ENCODE data around the gene CCDC184.
A peak's percentile ranks its signal among the peaks of the same experiment; 100 is the strongest.

CCDC184 gene

DNA sequence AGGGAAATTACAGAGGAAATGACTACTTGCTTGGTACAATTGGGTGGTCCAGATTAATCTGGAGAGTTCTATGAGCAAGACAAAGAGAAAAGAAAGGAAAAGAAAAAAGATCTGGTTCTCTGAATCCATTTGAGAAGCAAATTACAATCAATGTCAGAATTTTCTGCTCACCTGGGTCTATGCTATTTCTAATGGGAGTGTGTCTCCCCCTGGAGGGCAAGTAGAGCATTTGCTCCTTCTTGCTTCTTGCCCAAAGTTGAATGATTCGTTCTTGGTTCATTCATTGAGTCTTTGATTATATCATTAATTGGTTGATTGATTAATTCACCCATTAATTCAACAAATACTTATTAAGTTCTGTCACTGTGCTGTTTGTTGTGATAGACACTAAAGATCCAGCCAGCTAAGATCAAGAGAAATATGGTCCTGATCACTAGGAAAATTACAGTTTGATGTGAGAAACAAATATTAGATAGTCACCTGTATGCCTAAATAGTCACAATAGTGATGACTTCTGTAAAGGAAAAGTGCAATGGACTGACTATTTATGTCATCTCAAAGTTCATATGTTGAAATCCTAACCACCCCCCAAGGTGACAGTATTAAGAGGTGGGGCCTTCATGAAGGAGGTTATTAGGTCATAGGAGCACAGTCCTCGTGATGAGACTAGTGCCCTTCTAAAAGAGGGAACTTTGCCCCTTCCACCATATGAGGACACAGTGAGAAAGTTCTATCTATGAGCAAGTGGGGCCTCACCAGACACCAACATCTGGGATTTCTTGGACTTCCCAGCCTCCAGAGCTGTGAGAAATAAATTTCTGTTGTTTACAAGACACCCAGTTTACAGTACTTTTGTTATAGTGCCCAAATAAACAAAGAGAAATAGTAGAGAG is 18.1 kb upstream of the CCDC184 start:
- no peak overlapping the region for H3K27ac ChIP-seq
- no peak overlapping the region for H3K9ac ChIP-seq
- no peak overlapping the region for H3K4me2 ChIP-seq (ENCODE audit: low read length)
- peak overlapping the region; percentile 67 for H2AFZ ChIP-seq
- no peaks in the 10 kb centered on the region for H3K9me3 ChIP-seq (ENCODE audit: control insufficient read depth, low read length)
- no peaks in the 10 kb centered on the region for H3K36me3 ChIP-seq (ENCODE audit: control insufficient read depth, insufficient read depth, low read length)
- no peaks in the 10 kb centered on the region for H3K27me3 ChIP-seq (ENCODE audit: control insufficient read depth, insufficient read depth, low read length)
- peaks cover 31% of the 10 kb centered on the region for H3K4me1 ChIP-seq
- TF ChIP-seq CTCF (IDR thresholded peaks at IDR 0.05) = peak; percentile 95
- no peaks in the 10 kb centered on the region for H3K79me2 ChIP-seq
- no peak overlapping the region for H3K4me3 ChIP-seq (ENCODE audit: low read depth, low read length)

DNA sequence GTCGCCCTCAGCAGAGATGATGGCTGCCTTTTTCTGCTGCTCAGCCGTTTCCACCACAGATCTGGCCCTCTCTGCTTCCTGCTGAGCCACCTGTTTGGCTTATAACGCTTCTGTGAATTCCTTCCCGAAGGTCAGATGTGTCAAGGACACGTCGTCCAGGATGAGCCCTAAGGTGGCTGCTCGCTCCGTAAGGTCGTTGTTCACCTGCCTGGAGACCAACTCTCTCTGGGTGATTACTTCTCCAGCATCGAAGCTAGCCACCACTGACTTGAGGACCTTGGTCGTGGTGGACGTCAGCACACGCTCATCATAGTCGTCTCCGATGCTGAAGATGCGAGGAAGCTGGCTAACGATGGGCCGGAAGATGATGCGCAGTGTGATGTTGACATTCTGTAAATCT is 14.4 kb upstream of the CCDC184 start:
- H3K27ac ChIP-seq = no peak overlapping the region
- no peaks in the 10 kb centered on the region for H3K9me3 ChIP-seq (ENCODE audit: control insufficient read depth, low read length)
- no peaks in the 10 kb centered on the region for H3K27me3 ChIP-seq (ENCODE audit: control insufficient read depth, insufficient read depth, low read length)
- no peaks in the 10 kb centered on the region for H3K4me1 ChIP-seq
- no peaks in the 10 kb centered on the region for H3K79me2 ChIP-seq
- H3K4me2 ChIP-seq (ENCODE audit: low read length) = no peak overlapping the region
- no peak for TF ChIP-seq CTCF (IDR thresholded peaks at IDR 0.05)
- H3K36me3 ChIP-seq (ENCODE audit: control insufficient read depth, insufficient read depth, low read length) = no peaks in the 10 kb centered on the region
- no peak overlapping the region for H2AFZ ChIP-seq
- H3K4me3 ChIP-seq (ENCODE audit: low read depth, low read length) = no peak overlapping the region
- no peak overlapping the region for H3K9ac ChIP-seq

DNA sequence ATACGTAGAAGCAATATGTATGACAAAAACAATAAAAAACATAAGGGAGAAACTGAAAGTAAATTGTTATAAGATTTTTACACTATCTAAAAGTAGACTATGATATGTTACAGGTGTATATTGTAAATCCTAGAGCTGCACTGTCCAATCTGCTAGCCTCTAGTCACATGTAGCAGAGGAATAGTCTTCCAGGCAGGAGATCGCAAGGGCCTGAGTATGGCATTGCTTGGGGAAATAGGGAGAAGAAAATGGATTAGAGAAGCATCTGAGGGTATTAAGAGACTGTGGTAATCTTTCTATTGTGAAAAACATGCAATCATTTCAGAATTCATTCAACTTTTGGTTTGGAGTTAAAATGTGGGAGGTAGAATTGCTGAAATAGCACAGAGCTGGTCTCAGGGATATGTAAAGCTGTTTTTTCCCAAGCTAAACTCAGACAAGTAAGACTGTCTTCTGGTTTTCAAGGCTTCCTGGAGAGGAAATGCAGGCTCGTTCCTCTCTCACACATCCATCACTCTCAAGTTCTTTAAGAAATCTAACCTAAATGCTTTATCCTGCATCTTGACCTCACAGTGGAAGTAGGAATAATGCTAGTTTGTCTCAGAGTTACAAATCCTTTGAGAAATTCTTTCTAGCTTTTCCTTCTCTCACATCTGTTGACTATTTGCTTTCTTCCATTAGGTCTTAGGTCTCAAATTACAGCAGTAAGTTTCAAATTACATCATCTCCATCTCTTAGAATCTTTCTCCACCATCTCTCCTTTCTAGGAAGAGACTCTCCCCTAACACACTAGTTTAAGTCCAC is 7.6 kb upstream of the CCDC184 start:
- Histone ChIP-seq H3K4me1 (peaks cover 2% of the 10 kb centered on the region), H2AFZ (peak overlapping the region; percentile 3), H3K9me3 (ENCODE audit: control insufficient read depth, low read length) (no peaks in the 10 kb centered on the region), H3K4me2 (ENCODE audit: low read length) (peak overlapping the region; percentile 54), H3K27me3 (ENCODE audit: control insufficient read depth, insufficient read depth, low read length) (no peaks in the 10 kb centered on the region), H3K4me3 (ENCODE audit: low read depth, low read length) (no peak overlapping the region), H3K27ac (no peak overlapping the region), H3K36me3 (ENCODE audit: control insufficient read depth, insufficient read depth, low read length) (no peaks in the 10 kb centered on the region), H3K9ac (no peak overlapping the region), H3K79me2 (no peaks in the 10 kb centered on the region)
- no peak for TF ChIP-seq CTCF (IDR thresholded peaks at IDR 0.05)

- H3K27ac ChIP-seq = no peak overlapping the region
- no peak overlapping the region for H3K4me3 ChIP-seq (ENCODE audit: low read depth, low read length)
- no peaks in the 10 kb centered on the region for H3K27me3 ChIP-seq (ENCODE audit: control insufficient read depth, insufficient read depth, low read length)
- H3K9me3 ChIP-seq (ENCODE audit: control insufficient read depth, low read length) = no peaks in the 10 kb centered on the region
- H2AFZ ChIP-seq = no peak overlapping the region
- no peaks in the 10 kb centered on the region for H3K79me2 ChIP-seq
- TF ChIP-seq CTCF (IDR thresholded peaks at IDR 0.05) = no peak
- peak overlapping the region; percentile 54 for H3K4me2 ChIP-seq (ENCODE audit: low read length)
- no peaks in the 10 kb centered on the region for H3K36me3 ChIP-seq (ENCODE audit: control insufficient read depth, insufficient read depth, low read length)
- H3K9ac ChIP-seq = no peak overlapping the region
- H3K4me1 ChIP-seq = peaks cover 2% of the 10 kb centered on the region
Observed at GRCh38 chr12:48176417-48176751, 7.1 kb upstream of the CCDC184 start.
